Measurements from ENCODE around the gene LRTM2. TPM values are rescaled to one million over a fixed set of nuclear protein-coding genes. Genes with fewer than 3 reads are reported as not detected.

Gene LRTM2
- total RNA-seq, 1 donor: 0.10 TPM

DNA sequence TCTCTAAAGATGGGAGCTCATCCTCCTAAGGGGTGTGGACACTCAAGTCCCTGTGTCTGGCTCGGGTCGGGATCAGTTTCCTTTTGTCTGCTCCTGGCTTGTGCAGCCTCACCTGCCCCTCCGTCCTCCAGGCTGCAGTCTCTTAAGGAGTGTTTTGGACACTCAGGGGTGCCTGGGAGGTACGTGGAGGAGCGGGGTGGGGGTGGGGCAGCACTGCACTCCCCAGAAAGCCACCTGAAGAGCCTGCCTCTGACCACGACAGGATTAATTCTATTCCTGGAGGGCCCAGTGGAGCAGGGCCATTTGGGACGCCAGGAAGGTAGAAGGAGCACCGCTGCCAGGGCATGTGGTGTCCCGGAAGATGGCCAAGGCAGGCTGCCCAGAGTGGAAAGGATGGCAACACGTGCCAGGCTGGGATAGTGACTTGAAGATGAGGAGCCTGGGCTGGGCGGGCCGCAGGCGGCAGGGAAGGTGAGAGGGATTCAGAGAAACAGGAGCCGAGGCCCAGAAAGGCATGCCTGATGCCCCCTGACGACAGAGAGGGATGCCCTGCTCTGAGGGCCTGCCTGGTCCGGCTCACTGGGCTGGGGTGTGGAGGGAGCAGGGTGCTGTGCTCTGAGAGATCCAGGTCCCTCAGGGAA, 14.8 kb upstream of the LRTM2 start:
- Histone ChIP-seq H3K4me3 (ENCODE audit: low read length) (no peak overlapping the region), H3K9me3 (ENCODE audit: low read depth, low read length) (no peaks in the 10 kb centered on the region), H3K4me1 (ENCODE audit: insufficient read depth, low read length) (peaks cover 37% of the 10 kb centered on the region), H3K27me3 (ENCODE audit: insufficient read depth, low read length) (no peaks in the 10 kb centered on the region)

DNA sequence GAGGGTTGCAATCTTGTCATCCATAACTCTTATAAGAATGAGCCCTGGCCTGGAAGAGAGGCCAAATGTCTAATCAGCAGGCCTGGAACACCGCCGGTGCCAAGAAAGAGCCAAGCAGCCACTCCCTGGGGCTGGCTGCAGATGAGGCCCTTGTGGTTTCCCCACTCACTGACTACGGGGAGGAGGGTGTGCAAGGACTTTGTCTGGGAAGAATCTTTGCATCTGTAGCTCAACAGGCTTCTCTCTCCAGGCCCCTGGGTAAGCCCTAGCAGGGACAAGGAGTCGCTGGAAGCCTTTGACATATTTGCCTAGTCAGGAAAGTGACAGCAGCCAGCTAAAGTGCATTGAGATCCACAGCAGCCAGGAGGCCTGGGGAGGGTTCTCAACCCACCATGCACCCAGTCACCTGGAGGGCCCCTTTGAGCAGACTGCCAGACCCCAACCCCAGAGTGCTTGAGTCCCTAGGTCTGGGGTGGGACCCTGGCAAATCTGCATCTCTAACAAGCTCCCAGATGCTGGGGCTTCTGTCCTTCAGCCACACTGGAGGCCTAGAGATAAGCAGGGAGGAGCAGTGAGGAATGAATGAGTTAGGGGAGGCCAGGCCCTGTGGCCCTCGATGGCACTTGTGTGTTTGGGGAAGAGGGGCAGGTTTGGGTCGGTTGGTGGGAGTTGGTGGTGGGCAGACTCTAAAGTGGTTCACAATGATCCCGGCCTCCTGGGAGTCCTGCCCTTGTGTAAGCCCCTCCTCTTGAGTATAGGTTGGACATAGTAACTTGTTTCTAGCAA, 13.9 kb upstream of the LRTM2 start:
- Histone ChIP-seq H3K4me3 (ENCODE audit: low read length) (no peak overlapping the region), H3K4me1 (ENCODE audit: insufficient read depth, low read length) (peaks cover 43% of the 10 kb centered on the region), H3K27me3 (ENCODE audit: insufficient read depth, low read length) (no peaks in the 10 kb centered on the region), H3K9me3 (ENCODE audit: low read depth, low read length) (no peaks in the 10 kb centered on the region)

DNA sequence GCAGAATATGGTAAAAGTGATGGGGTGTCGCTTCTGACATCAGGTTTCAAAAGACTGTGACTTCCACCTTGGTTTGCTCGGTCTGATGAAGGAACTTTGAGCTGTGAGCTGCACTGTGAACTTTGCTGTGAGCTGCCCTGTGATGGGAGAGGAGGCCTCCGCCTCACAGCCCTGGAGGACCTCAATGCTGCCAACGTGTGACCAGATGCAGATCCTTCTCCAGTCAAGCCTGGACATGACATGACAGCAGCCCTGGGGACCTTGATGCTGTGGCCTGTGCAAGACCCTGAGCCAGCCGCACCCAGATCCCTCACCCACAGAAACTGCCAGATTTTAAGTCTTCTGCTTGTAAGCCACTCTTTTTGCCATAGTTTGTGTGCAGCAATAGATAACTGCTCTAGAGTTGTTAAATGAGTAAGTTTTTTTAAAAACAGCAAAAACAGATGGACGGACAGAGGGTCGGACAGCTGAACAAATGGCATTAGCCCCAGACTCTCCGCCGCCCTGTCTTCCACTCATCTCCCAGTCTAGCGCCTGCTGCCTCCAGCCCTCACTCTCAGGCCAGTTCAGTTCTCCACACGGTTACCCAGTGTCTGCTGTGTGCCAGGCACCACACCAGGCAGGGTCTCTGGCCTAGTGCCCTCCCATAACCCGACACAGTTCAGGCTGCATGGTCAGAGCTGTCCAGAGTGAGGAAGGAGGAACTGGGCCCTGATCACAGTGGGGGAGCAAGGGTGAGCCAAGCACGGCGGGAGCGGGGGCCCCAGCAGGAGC, 13.1 kb upstream of the LRTM2 start:
- H3K4me3 ChIP-seq (ENCODE audit: low read length): no peak overlapping the region
- no peaks in the 10 kb centered on the region for H3K27me3 ChIP-seq (ENCODE audit: insufficient read depth, low read length)
- H3K9me3 ChIP-seq (ENCODE audit: low read depth, low read length): no peaks in the 10 kb centered on the region
- H3K4me1 ChIP-seq (ENCODE audit: insufficient read depth, low read length): peaks cover 50% of the 10 kb centered on the region

DNA sequence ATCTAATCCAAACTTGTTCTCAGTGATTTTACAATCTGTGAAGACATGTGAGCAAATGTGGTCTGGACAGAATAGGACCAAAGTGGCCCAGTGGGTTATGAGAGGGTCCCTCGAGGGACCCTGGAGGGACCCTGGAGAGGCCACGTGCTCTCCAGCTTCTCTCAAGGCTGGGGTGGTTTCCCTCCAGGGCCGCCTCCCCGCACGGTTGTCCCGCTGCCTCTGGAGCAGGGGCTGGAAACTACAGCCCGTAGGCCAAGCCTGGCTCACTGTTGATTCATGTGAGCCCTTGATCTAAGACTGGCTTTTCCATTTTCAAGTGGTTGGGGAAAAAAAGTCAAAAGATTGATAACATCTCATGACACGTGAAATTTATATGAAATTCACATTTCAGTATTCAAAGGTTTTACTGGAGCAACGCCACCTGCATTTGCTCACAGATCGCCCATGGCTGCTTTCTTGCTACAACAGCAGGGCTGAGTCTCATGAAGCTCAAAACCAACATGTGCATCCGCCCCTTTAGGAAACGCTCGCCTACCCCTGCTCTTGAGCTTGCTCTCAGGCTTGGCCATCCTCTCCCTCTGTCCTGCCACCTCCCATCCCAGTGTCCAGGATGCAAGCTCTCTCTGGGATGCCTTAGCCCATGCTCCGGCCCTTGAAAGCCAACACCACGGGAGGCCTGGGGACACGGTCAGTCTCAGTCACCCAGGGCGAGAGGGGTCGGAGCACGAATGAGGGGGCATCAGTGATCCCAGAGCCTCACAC, 12.1 kb upstream of the LRTM2 start:
- Histone ChIP-seq H3K4me3 (ENCODE audit: low read length) (no peak overlapping the region), H3K4me1 (ENCODE audit: insufficient read depth, low read length) (peaks cover 58% of the 10 kb centered on the region), H3K9me3 (ENCODE audit: low read depth, low read length) (no peaks in the 10 kb centered on the region)

DNA sequence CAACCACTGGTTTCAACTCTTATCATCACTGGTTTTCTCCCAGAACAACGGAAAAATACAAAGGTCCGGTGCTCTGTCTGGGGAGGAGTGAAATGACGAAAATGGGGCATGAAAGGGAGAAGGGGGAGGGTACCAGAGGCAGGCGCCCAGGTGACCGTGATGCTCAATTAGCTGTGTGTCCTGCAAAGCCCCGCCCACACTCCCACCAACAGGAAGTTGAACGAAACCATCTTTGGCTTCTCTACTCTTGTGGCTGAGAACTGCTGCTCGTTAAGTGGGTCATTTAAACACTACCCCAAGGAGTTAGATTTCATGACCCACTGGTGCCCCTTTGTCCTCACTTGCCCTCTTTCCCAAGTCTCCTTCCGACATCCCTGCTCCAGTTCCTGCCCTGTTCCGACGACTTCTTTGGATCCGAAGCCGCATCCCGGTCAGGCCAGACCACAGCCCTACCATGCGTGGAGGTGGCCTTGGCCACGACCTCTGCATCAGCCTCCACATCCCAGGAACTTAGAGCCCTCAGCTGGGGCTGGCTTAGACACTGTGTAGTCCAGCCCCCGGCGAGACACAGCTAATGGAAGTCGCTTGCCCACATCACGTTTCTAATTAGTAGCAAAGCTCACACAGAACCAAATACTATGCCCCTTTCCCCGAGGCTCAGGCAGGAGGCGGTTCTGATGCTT, 11.4 kb upstream of the LRTM2 start:
- Histone ChIP-seq H3K4me1 (ENCODE audit: insufficient read depth, low read length) (peaks cover 65% of the 10 kb centered on the region), H3K27me3 (ENCODE audit: insufficient read depth, low read length) (no peaks in the 10 kb centered on the region), H3K4me3 (ENCODE audit: low read length) (no peak overlapping the region), H3K9me3 (ENCODE audit: low read depth, low read length) (no peaks in the 10 kb centered on the region)

More for the DNA sequence above, 12.1 kb upstream of the LRTM2 start:
- H3K27me3 ChIP-seq (ENCODE audit: insufficient read depth, low read length): no peaks in the 10 kb centered on the region

DNA sequence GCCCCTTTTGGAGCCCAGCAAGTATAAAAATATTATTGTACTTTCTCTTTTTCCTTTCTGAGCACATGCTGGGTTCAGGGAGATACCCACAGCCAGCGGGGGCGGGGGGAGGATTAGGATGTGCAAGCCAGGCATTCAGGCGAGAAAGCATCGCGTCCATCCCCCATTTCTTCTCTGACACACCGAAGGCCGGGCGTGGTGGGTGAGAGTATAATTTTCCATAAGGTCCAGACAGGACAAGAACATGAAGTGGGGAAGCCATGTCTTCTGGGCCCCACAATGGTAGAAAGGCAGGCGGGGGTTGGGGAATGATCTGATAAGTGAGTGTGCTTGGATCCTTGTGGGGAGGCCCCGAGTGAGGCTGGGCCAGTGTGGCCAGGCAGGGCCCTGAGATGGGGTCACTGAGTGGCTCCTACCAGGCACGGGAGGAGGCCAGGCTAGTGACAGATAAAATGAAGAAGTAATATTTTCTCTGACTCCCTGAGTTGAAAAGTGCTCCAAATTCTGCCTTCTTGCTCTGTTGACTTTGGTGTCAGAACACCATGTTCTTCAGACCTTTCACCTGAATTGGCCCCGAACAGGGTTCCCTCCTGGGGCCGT, 10.7 kb upstream of the LRTM2 start:
- no peaks in the 10 kb centered on the region for H3K27me3 ChIP-seq (ENCODE audit: insufficient read depth, low read length)
- no peaks in the 10 kb centered on the region for H3K9me3 ChIP-seq (ENCODE audit: low read depth, low read length)
- H3K4me3 ChIP-seq (ENCODE audit: low read length): no peak overlapping the region
- H3K4me1 ChIP-seq (ENCODE audit: insufficient read depth, low read length): peaks cover 70% of the 10 kb centered on the region

DNA sequence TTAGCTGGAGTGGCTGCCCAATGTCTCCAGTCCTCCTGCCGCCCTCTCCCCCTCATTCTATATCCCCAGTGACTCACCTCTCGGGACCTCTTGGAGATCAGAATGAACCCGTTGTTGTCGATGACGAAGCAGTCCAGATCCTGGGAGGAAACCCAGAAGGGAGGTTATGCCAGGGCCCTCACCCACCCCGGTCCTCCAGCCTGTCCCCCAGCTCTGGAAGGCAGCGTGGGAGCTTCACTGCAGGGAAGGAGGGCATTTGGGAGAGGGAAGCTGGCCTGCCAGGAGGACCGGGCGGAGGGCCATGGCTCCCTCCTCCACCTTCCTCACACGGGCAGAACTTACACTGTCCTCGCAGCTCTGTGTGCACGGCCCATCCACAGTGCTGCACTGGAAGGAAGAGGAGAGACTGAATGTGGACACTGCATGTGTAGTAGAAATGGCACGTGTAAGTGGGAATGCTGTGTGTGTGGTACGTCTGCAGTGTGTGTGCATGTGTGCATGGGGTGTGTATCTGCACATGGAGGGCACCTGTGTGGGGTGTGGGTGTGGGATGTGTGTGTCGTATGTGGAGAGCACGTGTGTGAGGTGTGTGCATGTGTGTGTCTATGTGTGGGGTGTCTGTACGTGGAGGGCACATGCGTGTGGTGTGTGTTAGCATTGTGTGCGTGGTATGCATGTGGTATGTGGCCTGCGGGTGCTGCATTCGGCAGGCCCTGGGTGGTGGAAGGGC, 10.0 kb upstream of the LRTM2 start:
- Histone ChIP-seq H3K27me3 (ENCODE audit: insufficient read depth, low read length) (no peaks in the 10 kb centered on the region), H3K4me3 (ENCODE audit: low read length) (no peak overlapping the region), H3K4me1 (ENCODE audit: insufficient read depth, low read length) (peaks cover 65% of the 10 kb centered on the region)

DNA sequence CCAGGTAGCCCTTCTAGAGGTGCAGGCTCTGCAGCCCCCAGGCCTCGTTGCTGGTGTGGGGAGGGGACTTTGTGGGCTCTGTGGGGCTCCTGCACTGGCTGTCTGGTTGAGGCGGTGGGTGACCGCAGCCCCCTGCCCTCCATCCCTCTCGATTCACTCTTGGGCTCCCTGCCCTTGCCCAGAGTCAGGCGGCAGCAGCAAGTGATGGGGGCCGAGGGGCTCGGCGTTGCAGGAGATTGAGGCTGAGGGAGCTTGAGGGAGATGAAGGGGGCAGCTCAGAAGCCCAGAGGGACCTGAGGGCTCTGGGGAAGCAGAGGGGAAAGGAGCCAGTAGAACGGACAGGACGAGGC, 9.5 kb upstream of the LRTM2 start:
- H3K9me3 ChIP-seq (ENCODE audit: low read depth, low read length): no peaks in the 10 kb centered on the region
- no peaks in the 10 kb centered on the region for H3K27me3 ChIP-seq (ENCODE audit: insufficient read depth, low read length)
- no peak overlapping the region for H3K4me3 ChIP-seq (ENCODE audit: low read length)
- peaks cover 65% of the 10 kb centered on the region for H3K4me1 ChIP-seq (ENCODE audit: insufficient read depth, low read length)

More for the DNA sequence above, 10.0 kb upstream of the LRTM2 start:
- no peaks in the 10 kb centered on the region for H3K9me3 ChIP-seq (ENCODE audit: low read depth, low read length)

DNA sequence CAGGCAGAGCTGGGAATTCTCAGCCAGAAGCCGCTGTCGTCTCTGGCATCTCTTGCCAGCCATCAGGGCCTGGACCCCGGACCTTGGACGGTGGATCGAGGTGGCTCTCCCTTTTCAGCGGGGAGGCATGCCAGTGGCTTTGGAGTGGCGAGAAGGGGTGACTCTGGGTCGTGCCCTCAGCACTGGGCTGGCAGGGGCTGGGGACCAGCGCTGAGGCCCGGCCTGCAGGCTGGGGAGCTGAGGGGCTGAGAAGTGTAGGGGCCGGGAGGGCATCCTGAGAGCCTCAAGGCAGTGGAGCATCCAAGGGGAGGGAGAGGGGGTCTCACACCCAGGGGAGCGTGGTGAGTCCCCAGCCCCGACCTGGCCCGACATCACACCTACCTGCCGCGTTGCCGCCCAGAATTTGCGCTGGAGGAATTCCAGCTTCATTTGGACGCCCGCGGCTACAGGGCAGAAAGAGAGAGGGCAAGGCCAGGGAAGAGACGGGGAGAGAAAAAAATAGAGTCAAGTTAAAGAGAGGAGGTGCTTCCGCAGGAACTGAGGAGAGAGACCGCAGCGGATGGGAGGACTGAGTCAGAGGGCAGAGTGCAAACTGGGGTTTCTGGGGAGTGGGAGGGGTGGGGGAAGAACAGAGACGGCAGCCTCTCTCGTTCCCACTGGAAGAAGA, 9.0 kb upstream of the LRTM2 start:
- Histone ChIP-seq H3K9me3 (ENCODE audit: low read depth, low read length) (no peaks in the 10 kb centered on the region), H3K4me3 (ENCODE audit: low read length) (no peak overlapping the region), H3K27me3 (ENCODE audit: insufficient read depth, low read length) (no peaks in the 10 kb centered on the region), H3K4me1 (ENCODE audit: insufficient read depth, low read length) (peaks cover 65% of the 10 kb centered on the region)

DNA sequence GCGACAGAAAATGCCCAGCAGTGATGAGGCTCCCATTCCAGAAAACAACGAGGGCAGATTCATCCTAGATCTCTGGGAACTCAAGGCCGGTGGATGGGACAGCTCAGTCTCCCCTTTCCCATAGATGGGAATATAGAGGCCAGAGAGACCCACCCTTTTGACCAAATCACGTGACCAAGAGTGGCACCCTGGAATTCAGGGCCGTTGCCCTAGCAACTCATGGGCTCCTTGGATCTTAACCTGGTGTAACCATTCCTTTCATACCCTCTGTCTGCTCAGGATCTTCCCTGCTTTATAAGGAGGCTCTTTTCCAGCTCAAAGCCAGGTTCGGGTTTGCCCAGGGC, 8.4 kb upstream of the LRTM2 start:
- Histone ChIP-seq H3K9me3 (ENCODE audit: low read depth, low read length) (no peaks in the 10 kb centered on the region), H3K4me1 (ENCODE audit: insufficient read depth, low read length) (peaks cover 65% of the 10 kb centered on the region), H3K4me3 (ENCODE audit: low read length) (no peak overlapping the region), H3K27me3 (ENCODE audit: insufficient read depth, low read length) (no peaks in the 10 kb centered on the region)

DNA sequence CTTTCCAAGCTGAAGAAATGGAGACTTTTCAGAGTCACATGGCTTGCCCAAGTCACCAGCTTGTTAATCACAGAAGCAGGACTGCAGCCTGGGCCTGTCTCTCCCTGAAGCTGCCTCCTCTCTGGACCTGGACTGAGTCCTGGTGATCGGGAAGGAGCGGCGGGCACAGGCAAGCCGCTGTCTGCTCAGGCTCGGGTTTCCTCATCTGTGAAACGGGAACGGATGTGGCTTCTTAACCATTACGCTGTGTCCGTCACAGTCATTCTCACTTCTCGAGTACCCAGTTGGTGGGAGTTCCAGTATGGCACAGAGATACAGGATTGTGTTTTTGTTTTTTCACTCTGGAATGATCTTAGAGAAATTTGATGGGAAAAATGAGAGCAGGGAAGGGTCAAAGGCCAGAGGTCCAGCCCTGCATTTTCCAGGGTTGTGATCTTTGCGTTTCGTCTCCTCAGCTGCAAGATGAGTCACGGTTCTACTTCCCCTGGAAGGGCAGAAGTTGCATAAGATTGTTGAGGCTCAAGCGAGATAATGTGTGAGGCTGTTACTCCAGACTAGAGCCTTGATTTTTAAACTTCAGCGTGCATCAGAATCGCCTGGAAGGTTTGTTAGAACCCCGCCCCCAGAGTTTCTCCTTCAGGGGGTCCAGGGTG, 7.6 kb upstream of the LRTM2 start:
- Histone ChIP-seq H3K4me1 (ENCODE audit: insufficient read depth, low read length) (peaks cover 61% of the 10 kb centered on the region), H3K27me3 (ENCODE audit: insufficient read depth, low read length) (no peaks in the 10 kb centered on the region), H3K9me3 (ENCODE audit: low read depth, low read length) (no peaks in the 10 kb centered on the region), H3K4me3 (ENCODE audit: low read length) (no peak overlapping the region)

DNA sequence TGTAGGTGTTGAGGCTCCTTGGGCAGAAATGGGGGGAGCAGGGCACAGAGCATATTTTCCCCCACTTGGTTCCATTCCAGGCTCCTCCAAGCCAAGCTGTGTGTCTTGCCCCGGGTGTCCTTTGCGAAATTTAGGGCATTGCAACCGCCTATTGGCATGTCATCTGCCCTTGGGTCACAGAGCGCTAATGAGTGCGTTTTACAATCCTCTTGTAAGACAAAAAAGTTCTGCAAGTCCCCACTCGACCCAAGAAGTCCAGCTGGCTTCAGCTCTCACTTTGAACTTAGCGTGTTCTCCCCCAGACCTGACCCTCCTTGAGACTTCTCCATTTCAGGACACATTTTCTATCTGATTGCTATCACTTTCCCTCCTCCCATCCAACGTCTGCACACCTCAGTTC, 6.1 kb upstream of the LRTM2 start:
- Histone ChIP-seq H3K4me3 (ENCODE audit: low read length) (no peak overlapping the region), H3K4me1 (ENCODE audit: insufficient read depth, low read length) (peaks cover 53% of the 10 kb centered on the region), H3K27me3 (ENCODE audit: insufficient read depth, low read length) (no peaks in the 10 kb centered on the region), H3K9me3 (ENCODE audit: low read depth, low read length) (no peaks in the 10 kb centered on the region)

DNA sequence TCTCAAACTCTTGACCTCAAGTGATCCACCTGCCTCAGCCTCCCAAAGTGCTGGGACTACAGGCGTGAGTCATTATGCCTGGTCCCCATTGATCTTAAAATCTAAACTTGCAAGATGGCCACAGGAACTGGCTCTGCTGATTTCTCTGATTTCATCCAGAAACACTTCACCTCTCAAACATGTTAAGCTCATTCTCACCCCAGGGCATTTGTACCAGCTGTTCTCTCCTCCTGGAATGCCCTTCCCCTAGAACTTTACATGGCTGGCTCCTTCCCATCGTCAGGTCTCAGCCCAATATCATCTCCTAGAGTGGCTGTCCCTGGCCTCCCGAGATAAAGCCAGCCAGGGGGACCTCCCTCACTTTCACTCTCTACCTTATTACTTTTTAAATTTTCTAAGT, 5.3 kb upstream of the LRTM2 start:
- no peaks in the 10 kb centered on the region for H3K9me3 ChIP-seq (ENCODE audit: low read depth, low read length)
- H3K4me3 ChIP-seq (ENCODE audit: low read length): no peak overlapping the region
- H3K4me1 ChIP-seq (ENCODE audit: insufficient read depth, low read length): peaks cover 44% of the 10 kb centered on the region
- peaks cover 7% of the 10 kb centered on the region for H3K27me3 ChIP-seq (ENCODE audit: insufficient read depth, low read length)
